CD4-positive, alpha-beta T cell (primary cell): ENCODE measurements around the gene SUPT7L. TPM values are rescaled to one million over a fixed set of nuclear protein-coding genes. Genes with fewer than 3 reads are reported as not detected.

Experiments used
- ATAC-seq: fragments of 200-7000 bp; cut with Tn5 transposase; one replicate; pipeline ENCODE4 v1.10.0; 2022; ENCODE audit warnings: mild to moderate bottlenecking; ENCODE audit not compliant: poor library complexity
- CTCF ChIA-PET: fragments of 350-600 bp; sonication (Branson Sonifier 250); formaldehyde crosslinking; loops from one replicate; lab custom pipeline; 2021; ENCODE audit warnings: antibody characterized with exemption, inconsistent platforms; lab: Charles Lee
- POLR2A ChIA-PET: fragments of 350-600 bp; sonication (Branson Sonifier 250); formaldehyde crosslinking; loops from one replicate; lab custom pipeline; 2021; ENCODE audit warnings: antibody characterized with exemption, inconsistent platforms; lab: Charles Lee
- DNase-seq, 14 experiments: peaks; one replicate each; pipeline ENCODE4 v3.0.0-alpha.2; 2013 to 2020; ENCODE audit warnings: mixed read lengths in 2 of 14
- H3K27ac ChIP-seq, 2 donors: one replicate each; pipeline versions ENCODE4 v1.5.1 to v1.7.0; 2013; ENCODE audit warnings: low read length in 2 of 2, low read depth in 1 of 2, mild to moderate bottlenecking in 1 of 2
- H3K27me3 ChIP-seq, 2 experiments: 1 replicate in 1 of 2; 2 replicates in 1 of 2; pipeline versions ENCODE4 v1.6.1 to v1.7.0; 2013; ENCODE audit warnings: low read length in 2 of 2, control low read depth in 1 of 2, mild to moderate bottlenecking in 1 of 2, moderate library complexity in 1 of 2; ENCODE audit not compliant: insufficient read depth in 2 of 2, control insufficient read depth in 1 of 2
- H3K36me3 ChIP-seq: one replicate; pipeline ENCODE4 v1.6.1; 2013; ENCODE audit warnings: low read length, control low read depth; ENCODE audit not compliant: insufficient read depth
- H3K4me1 ChIP-seq: one replicate; pipeline ENCODE4 v1.6.1; 2013; ENCODE audit warnings: low read length, control low read depth; ENCODE audit not compliant: insufficient read depth
- H3K4me3 ChIP-seq: one replicate; pipeline ENCODE4 v1.5.1; 2013; ENCODE audit warnings: mild to moderate bottlenecking, low read length, moderate library complexity
- H3K9me3 ChIP-seq, 2 experiments: 1 replicate in 1 of 2; 2 replicates in 1 of 2; pipeline versions ENCODE4 v1.6.1 to v1.7.0; 2013; ENCODE audit warnings: low read length in 2 of 2, mild to moderate bottlenecking in 2 of 2, control low read depth in 1 of 2, moderate library complexity in 1 of 2; ENCODE audit not compliant: control insufficient read depth in 1 of 2, insufficient read depth in 1 of 2
- H3K27ac Mint-ChIP-seq: one replicate; pipeline ENCODE4 v1.8.0; 2020; ENCODE audit warnings: mixed read lengths
- H3K27me3 Mint-ChIP-seq: one replicate; pipeline ENCODE4 v1.8.0; 2021; ENCODE audit warnings: mixed read lengths
- H3K36me3 Mint-ChIP-seq: one replicate; pipeline ENCODE4 v1.8.0; 2021; ENCODE audit warnings: low read depth, mixed read lengths
- H3K4me1 Mint-ChIP-seq: one replicate; pipeline ENCODE4 v1.8.0; 2021; ENCODE audit warnings: low read depth, mixed read lengths
- H3K4me3 Mint-ChIP-seq: one replicate; pipeline ENCODE4 v1.8.0; 2020; ENCODE audit warnings: mild to moderate bottlenecking, mixed read lengths
- H3K9me3 Mint-ChIP-seq: one replicate; pipeline ENCODE4 v1.8.0; 2020; ENCODE audit warnings: mixed read lengths
- CTCF ChIP-seq: fragments of 200-600 bp; IDR thresholded peaks from one replicate; pipeline ENCODE4 v1.8.0; 2022; ENCODE audit warnings: antibody characterized with exemption, mild to moderate bottlenecking
- intact Hi-C, 2 experiments: fragments of 100-400 bp; cut with DNase I in 1 of 2; cut with micrococcal nuclease in 1 of 2; formaldehyde crosslinking; loops; one replicate each; pipeline versions ENCODE4 v1.15.1 to v1.9.0; 2023 to 2025; cut with DNase I, micrococcal nuclease
- polyA plus RNA-seq, 2 donors: library from polyadenylated mRNA; unstranded; fragments of 120-200 nt; gene quantifications; one replicate each; pipeline ENCODE4 v1.2.1, GENCODE V29; 2013
- total RNA-seq, 174 experiments: library from RNA in 2 of 174; stranded (reverse) in 2 of 174; gene quantifications; one replicate each; pipeline ENCODE4 v1.2.3 and lab custom pipeline; 2021 to 2026

The SUPT7L gene
- total RNA-seq (10 to 100 TPM; 48.5 to 52.2 TPM), total RNA-seq (lab: John Stamatoyannopoulos, UW) (40.4 to 131 (median 83.2) reads per million in 172 experiments)
- polyA plus RNA-seq (2013, experiment 1 of 2), result 33.7 TPM
- 42.6 TPM for polyA plus RNA-seq (2013, experiment 2 of 2)

- no peaks in the 10 kb centered on the region for H3K27me3 ChIP-seq
- intact Hi-C loops, result loop anchor here (1.0 to 10.0 kb wide), 7 partner anchors 35 to 1144 kb away; partner anchors contain the start of genes ATRAID (in 1 of the 2), CAD (in 1 of the 2), CCDC121 (in 1 of the 2) and GPN1 (in 1 of the 2)
- TF ChIP-seq CTCF, result no peak
- peaks cover 59% of the 10 kb centered on the region for H3K4me1 Mint-ChIP-seq
- POLR2A ChIA-PET, result interaction anchor here (0.6 to 1.7 kb wide), 23 partner anchors 9 to 1232 kb away, joined by 3 to 20 read pairs (median 4); partner anchors contain the start of genes CCDC121, GPN1, GTF3C2 and MPV17
- H3K36me3 ChIP-seq, result peaks cover 49% of the 10 kb centered on the region
- no peaks in the 10 kb centered on the region for H3K27me3 Mint-ChIP-seq
- H3K9me3 ChIP-seq, result no peaks in the 10 kb centered on the region
- peak; percentile 60 to 89 (median 66) for DNase-seq
- CTCF ChIA-PET, result interaction anchor here (1.6 to 7.2 kb wide), 3 partner anchors 19 to 40 kb away, joined by 5 to 49 read pairs (median 6); partner anchors contain the start of genes CCDC121 and GPN1
- H3K4me3 Mint-ChIP-seq, result peak within 1 kb of the TSS; percentile 99
- peak within 1 kb of the TSS; percentile 93 for H3K27ac Mint-ChIP-seq
- H3K27ac ChIP-seq, result peak within 1 kb of the TSS; percentile 90 to 96
- H3K4me3 ChIP-seq, result peak within 1 kb of the TSS; percentile 91
- ATAC-seq, result peak; percentile 79
- no peaks in the 10 kb centered on the region for H3K9me3 Mint-ChIP-seq
- peaks cover 75% of the 10 kb centered on the region for H3K36me3 Mint-ChIP-seq
- peaks cover 26% of the 10 kb centered on the region for H3K4me1 ChIP-seq
Measured at GRCh38 chr2:27663285-27664153, at the start of gene SUPT7L, which contains the start of gene SLC4A1AP. Gene SUPT7L, minus strand, starts transcription at chr2:27663614. Its CDS starts 1,422 bp downstream, at chr2:27662192. Gene SLC4A1AP, plus strand, starts transcription at chr2:27663889. Its CDS starts 26 bp downstream, at chr2:27663915.

GRCh38 chr2:27713201-27713600, 49.8 kb upstream of the SUPT7L start:
- Mint-ChIP-seq H3K36me3 (no peaks in the 10 kb centered on the region), H3K9me3 (no peaks in the 10 kb centered on the region), H3K4me1 (peaks cover 21% of the 10 kb centered on the region), H3K27me3 (peaks cover 13% of the 10 kb centered on the region), H3K27ac (no peak overlapping the region), H3K4me3 (no peak overlapping the region)
- Histone ChIP-seq H3K27ac (no peak overlapping the region), H3K36me3 (no peaks in the 10 kb centered on the region), H3K4me1 (peaks cover 20% of the 10 kb centered on the region), H3K9me3 (no peaks in the 10 kb centered on the region), H3K4me3 (no peak overlapping the region), H3K27me3 (peaks cover 0 to 6% of the 10 kb centered on the region in 2 experiments)
- DNase-seq (no peak), ATAC-seq (no peak)
- intact Hi-C loops, result no loop called here
- TF ChIP-seq CTCF, result no peak
- ChIA-PET CTCF (interaction anchor here (1.4 kb wide), 1 partner anchor 9 kb away, joined by 5 read pairs; no protein-coding TSS in a partner anchor), POLR2A (interaction anchor here (0.7 kb wide), 1 partner anchor 834 kb away, joined by 3 read pairs; no protein-coding TSS in a partner anchor)

GRCh38 chr2:27712522-27712921, 49.1 kb upstream of the SUPT7L start:
- peaks cover 20% of the 10 kb centered on the region for H3K4me1 ChIP-seq
- POLR2A ChIA-PET, result no interaction called here
- DNase-seq, result no peak
- CTCF ChIA-PET, result interaction anchor here (1.4 kb wide), 1 partner anchor 9 kb away, joined by 5 read pairs; no protein-coding TSS in a partner anchor
- H3K36me3 ChIP-seq, result no peaks in the 10 kb centered on the region
- intact Hi-C loops, result no loop called here
- Mint-ChIP-seq H3K4me3 (no peak overlapping the region), H3K27ac (no peak overlapping the region), H3K36me3 (no peaks in the 10 kb centered on the region), H3K4me1 (peaks cover 21% of the 10 kb centered on the region), H3K9me3 (no peaks in the 10 kb centered on the region), H3K27me3 (peaks cover 9% of the 10 kb centered on the region)
- no peak overlapping the region for H3K27ac ChIP-seq
- ATAC-seq, result no peak
- no peak overlapping the region for H3K4me3 ChIP-seq
- H3K27me3 ChIP-seq, result peaks cover 0 to 6% of the 10 kb centered on the region in 2 experiments
- TF ChIP-seq CTCF, result no peak
- H3K9me3 ChIP-seq, result no peaks in the 10 kb centered on the region
